Fibroblast of mammary gland (primary cell): ENCODE results near the gene RGS9.
"Not testable (repeated sequence)": the region's sequence is repeated elsewhere in the genome, so short reads cannot be mapped to it uniquely, and the experiment has no call there.

Experiments
- DNase-seq: peaks from one replicate; pipeline ENCODE4 v3.0.0-alpha.2; 2010; ENCODE audit warnings: low read depth
- H3K4me3 ChIP-seq: 2 replicates; pipeline ENCODE4 v1.5.1; 2011; ENCODE audit warnings: low read depth, mild to moderate bottlenecking, low read length, moderate library complexity; ENCODE audit not compliant: control insufficient read depth
- TF ChIP-seq, protein P1 (sequence below): conservative IDR thresholded peaks from 2 replicates; pipeline ENCODE4 v1.5.1; 2011; ENCODE audit warnings: low read depth, low read length, inconsistent platforms; ENCODE audit not compliant: control insufficient read depth, insufficient read depth

Gene RGS9

GRCh38 chr17:65202844-65203571, 65.8 kb downstream of the RGS9 start:
- no peak for DNase-seq
- TF ChIP-seq, protein P1, sequence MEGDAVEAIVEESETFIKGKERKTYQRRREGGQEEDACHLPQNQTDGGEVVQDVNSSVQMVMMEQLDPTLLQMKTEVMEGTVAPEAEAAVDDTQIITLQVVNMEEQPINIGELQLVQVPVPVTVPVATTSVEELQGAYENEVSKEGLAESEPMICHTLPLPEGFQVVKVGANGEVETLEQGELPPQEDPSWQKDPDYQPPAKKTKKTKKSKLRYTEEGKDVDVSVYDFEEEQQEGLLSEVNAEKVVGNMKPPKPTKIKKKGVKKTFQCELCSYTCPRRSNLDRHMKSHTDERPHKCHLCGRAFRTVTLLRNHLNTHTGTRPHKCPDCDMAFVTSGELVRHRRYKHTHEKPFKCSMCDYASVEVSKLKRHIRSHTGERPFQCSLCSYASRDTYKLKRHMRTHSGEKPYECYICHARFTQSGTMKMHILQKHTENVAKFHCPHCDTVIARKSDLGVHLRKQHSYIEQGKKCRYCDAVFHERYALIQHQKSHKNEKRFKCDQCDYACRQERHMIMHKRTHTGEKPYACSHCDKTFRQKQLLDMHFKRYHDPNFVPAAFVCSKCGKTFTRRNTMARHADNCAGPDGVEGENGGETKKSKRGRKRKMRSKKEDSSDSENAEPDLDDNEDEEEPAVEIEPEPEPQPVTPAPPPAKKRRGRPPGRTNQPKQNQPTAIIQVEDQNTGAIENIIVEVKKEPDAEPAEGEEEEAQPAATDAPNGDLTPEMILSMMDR: no peak

GRCh38 chr17:65204001-65204400, 66.8 kb downstream of the RGS9 start:
- TF ChIP-seq, protein P1: no peak
- H3K4me3 ChIP-seq: no peak overlapping the region
- no peak for DNase-seq

More at GRCh38 chr17:65202844-65203571, 65.8 kb downstream of the RGS9 start:
- no peak overlapping the region for H3K4me3 ChIP-seq

GRCh38 chr17:65205655-65206054, 68.5 kb downstream of the RGS9 start:
- no peak overlapping the region for H3K4me3 ChIP-seq
- TF ChIP-seq, protein P1: no peak
- no peak for DNase-seq

GRCh38 chr17:65207448-65207847, 70.3 kb downstream of the RGS9 start:
- DNase-seq: peak; percentile 46
- H3K4me3 ChIP-seq: not testable (repeated sequence)

GRCh38 chr17:65208717-65209116, 71.5 kb downstream of the RGS9 start:
- H3K4me3 ChIP-seq: no peak overlapping the region
- DNase-seq: no peak
- TF ChIP-seq, protein P1: no peak

GRCh38 chr17:65218261-65218660, 81.1 kb downstream of the RGS9 start:
- no peak overlapping the region for H3K4me3 ChIP-seq
- TF ChIP-seq, protein P1: no peak
- no peak for DNase-seq

GRCh38 chr17:65219124-65219523, 82.0 kb downstream of the RGS9 start:
- TF ChIP-seq, protein P1: no peak
- no peak overlapping the region for H3K4me3 ChIP-seq
- no peak for DNase-seq
